PFSK-1 (cell line): ENCODE results near the gene KCNIP4.

Experiments used
- POLR2AphosphoS5 ChIP-seq: IDR thresholded peaks from 2 replicates; pipeline ENCODE4 v1.6.1; 2012; ENCODE audit warnings: low read depth, mild to moderate bottlenecking, control low read depth, low read length, moderate library complexity
- REST ChIP-seq, 2 experiments: IDR thresholded peaks; 2 replicates each; pipeline versions ENCODE4 v1.6.1 to v1.8.0; 2011 to 2012; ENCODE audit warnings: low read depth in 2 of 2, low read length in 2 of 2, control low read depth in 1 of 2, inconsistent platforms in 1 of 2, mild to moderate bottlenecking in 1 of 2, moderate library complexity in 1 of 2; ENCODE audit not compliant: insufficient read depth in 1 of 2
- TAF1 ChIP-seq: IDR thresholded peaks from 2 replicates; pipeline ENCODE4 v1.6.1; 2012; ENCODE audit warnings: low read length, control low read depth, borderline replicate concordance; ENCODE audit not compliant: insufficient read depth

DNA sequence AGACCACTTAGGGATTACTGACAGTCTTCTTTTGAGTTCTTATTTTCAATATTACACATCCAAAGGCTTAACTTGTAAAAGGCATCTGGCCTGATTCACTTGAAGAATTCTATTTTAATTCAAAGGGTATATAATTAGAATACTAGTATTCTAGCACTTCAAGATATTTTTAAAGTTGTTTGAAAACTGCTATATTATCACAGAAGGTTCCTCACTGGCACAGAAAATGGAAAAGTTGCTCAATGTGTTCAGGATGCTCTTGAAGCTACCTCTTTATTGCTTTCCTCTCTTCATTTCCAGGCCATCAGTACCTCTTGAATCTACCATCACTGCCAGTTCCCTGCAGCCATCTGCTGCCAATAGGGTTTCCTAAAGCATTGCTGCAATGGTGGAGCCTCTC is 271.4 kb downstream of the KCNIP4 start:
- no peak for TF ChIP-seq REST (IDR thresholded peaks at IDR 0.05; ENCODE audit: insufficient read depth in 1 of 2, low read depth in 2 of 2, low read length in 2 of 2)
- TF ChIP-seq POLR2AphosphoS5 = no peak
- TF ChIP-seq TAF1 = no peak
